GM13976 (cell line): Measurements from ENCODE around the gene TMC4.

ENCODE experiments used
- DNase-seq: peaks from one replicate; pipeline ENCODE4 v3.0.0; 2012; ENCODE audit warnings: low spot score
- in situ Hi-C: fragments of 300-500 bp; cut with MboI; formaldehyde crosslinking; loops from one replicate; pipeline ENCODE4 v1.12.0; 2022; ENCODE audit warnings: low sequenced_read_pairs, mixed read lengths, inconsistent platforms; ENCODE audit not compliant: unreplicated experiment
- TF ChIP-seq, protein P1 (sequence below): IDR thresholded peaks from 2 replicates; pipeline ENCODE4 v1.5.1; 2012; ENCODE audit warnings: borderline replicate concordance, mild to moderate bottlenecking; ENCODE audit not compliant: insufficient read depth; ENCODE audit errors: extremely low read depth, missing control alignments, control extremely low read depth

TMC4 gene

DNA sequence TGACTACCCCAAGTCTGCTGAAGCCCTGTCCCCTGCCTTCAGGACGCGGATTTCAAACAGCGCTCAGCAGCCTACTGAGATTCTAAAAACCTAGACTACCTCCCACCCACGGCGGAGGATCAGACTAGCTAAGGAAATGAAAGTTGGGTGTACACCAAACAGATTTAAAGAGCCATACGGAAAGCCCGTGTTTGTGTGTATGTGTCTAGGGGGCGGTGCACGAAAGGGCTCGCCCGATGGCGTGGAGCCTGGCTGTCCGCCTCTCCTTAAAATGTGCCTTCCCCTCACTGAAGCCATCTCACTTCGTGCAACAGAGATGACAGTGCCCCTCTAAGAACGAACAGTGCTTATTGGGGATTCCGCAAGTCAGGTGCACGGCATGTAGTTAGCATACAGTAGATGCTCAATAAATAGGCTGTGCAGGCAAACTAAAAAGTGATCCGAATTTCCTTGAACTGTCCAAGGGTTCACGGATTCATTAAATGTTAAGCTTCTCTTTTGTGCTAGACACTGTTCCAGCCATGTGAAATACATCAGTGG, 14.1 kb downstream of the TMC4 start:
- in situ Hi-C loops = no loop called here
- TF ChIP-seq, protein P1, sequence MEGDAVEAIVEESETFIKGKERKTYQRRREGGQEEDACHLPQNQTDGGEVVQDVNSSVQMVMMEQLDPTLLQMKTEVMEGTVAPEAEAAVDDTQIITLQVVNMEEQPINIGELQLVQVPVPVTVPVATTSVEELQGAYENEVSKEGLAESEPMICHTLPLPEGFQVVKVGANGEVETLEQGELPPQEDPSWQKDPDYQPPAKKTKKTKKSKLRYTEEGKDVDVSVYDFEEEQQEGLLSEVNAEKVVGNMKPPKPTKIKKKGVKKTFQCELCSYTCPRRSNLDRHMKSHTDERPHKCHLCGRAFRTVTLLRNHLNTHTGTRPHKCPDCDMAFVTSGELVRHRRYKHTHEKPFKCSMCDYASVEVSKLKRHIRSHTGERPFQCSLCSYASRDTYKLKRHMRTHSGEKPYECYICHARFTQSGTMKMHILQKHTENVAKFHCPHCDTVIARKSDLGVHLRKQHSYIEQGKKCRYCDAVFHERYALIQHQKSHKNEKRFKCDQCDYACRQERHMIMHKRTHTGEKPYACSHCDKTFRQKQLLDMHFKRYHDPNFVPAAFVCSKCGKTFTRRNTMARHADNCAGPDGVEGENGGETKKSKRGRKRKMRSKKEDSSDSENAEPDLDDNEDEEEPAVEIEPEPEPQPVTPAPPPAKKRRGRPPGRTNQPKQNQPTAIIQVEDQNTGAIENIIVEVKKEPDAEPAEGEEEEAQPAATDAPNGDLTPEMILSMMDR = no peak
- peak; percentile 66 for DNase-seq

DNA sequence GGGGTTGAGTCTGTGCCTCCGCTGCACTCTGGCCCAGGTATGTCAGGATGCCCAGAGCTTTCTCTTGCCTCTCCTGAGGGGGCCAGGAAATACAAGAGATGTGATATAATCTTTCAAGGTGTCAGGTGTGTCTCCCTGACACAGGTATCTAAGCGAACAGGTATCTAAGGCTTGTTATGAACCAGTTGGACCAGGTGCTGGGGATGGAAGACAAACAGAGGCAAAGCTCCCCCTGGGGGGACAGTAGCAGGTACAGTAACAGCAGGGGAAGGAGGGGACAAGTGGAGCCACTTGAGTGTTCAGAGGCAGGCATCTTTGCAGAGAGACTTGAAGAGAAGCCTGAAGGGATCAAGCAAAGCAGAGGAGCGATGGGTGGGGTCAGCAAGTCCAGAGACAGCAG, 16.0 kb downstream of the TMC4 start:
- TF ChIP-seq, protein P1 = no peak
- in situ Hi-C loops = no loop called here
- DNase-seq = no peak

DNA sequence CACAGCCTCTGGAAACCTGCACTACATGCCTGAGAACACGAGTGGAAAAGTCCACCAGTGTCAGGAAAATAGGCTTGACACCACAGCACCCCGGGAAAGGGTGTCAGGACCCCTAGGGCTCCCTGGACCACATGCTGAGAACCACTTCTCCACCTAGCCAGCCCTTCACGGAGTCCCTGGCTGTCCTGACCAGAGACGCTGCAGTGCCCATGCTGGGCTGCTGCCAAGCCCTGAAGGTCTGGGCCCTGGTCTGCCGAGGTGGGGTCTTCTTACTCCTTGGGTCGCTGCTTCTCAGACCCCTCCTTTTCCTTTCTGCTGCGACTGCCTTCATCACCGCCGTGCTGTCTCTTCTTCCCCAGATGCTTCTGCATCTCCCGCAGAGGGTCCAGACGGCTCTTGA, 16.5 kb downstream of the TMC4 start:
- in situ Hi-C loops = no loop called here
- DNase-seq = no peak
- TF ChIP-seq, protein P1 = no peak

DNA sequence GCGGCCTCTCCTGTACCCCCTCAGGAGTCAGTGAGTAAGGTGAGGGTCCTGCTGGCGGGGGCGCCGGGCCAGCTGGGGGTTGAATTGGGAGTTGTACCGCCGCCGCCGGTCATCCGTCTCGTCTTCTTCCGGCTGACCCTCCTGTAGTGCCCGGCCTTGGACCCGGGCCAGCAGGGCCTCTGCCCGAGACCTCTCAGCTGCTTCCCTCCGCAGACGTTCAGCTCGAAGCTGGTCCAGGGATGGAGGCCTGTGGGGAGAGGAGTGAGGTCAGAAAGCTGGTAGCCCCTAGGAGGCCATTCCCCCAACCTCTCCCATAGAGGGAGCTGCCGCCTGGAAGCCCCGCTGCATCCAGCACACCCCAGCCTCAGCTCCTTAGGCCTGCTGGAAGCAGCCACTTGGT, 17.3 kb downstream of the TMC4 start:
- DNase-seq = no peak
- in situ Hi-C loops = no loop called here

DNA sequence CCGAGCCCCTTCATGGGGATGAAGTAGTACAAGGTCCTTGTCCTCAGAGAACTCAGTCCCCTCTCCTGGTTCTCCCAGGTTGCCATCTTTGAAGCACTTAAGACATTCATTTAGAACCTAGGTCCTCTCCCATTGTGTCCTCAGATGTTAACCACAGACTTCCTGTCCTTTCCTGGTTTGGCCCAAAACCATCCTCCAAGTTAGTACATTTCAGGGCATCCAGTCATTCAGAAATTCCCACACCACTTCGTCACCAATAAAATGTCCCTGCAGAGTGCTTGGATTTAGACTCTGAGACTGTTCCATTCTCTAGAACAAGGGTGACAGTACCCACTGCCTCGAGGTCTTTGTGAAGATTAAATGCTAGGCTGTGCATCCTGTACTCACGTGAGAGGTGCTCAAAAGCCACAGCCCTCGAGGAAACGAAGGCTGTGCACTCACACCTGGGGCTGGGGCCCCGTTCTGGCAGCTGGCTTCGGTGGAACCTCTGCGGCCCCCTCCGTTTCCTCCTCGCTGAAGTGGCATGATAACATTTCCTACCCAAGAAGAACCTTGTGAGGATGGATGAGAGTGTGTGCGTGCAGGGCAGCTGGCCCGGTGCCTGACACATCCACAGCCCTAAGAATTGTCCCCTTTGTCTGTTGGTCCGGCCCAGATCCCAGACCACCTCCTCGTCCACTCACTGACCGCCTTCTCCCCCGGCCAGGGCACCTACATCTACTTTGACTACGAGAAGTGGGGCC, 18.2 kb downstream of the TMC4 start:
- in situ Hi-C loops = no loop called here
- DNase-seq = no peak
- TF ChIP-seq, protein P1 = no peak

More for the DNA sequence above, 17.3 kb downstream of the TMC4 start:
- TF ChIP-seq, protein P1 = no peak

DNA sequence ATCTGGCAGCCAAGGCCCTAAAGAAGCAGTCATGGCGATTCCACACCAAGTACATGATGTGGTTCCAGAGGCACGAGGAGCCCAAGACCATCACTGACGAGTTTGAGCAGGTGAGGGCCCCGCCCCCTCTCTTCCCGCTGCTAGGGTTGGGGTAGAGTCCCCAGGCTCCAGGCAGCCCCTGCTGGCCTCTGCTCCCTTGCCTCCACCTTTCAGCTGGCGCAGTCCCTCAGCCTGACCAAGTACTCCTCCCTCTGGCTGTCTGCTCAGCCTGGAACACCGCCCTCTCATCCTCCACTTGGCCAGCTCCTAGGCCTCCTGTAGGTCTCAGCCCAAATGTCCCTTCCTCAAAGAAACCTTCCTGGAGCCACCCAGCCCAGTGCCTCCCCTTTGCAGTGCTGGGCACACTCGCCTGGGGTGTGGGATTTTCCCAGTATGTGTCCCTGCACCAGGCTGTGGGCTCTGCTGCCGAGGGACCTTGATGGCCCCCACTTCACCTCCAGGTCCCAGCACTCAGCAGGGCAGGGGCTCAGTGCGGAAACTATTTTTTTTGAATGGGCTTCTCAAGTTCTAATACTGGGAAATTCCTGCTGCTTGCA, 19.1 kb downstream of the TMC4 start:
- DNase-seq = no peak
- TF ChIP-seq, protein P1 = no peak
- in situ Hi-C loops = no loop called here
